Measurements from ENCODE around the gene SETD7.

The SETD7 gene

DNA sequence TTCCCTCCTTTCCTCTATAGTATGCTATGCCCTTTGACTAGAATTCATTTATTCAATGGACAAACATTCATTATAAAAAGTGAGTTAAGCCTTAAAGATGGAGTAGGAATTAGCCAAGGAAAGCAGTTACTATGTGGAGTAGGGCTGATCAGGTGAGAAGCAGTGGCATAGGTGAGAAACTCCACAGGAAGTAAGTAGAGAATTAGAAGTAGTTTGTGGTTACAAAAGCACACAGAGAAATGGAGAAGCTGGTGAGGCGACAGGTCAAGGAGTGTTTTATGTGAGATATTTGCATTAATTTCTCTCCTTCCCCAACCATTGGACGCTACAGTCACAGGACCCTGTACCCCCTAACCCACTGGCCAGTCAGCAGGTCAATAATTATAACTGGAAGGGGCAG is 30.6 kb downstream of the SETD7 start:
- Histone ChIP-seq H3K36me3 (ENCODE audit: insufficient read depth, low read length) (peaks cover 83% of the 10 kb centered on the region), H3F3A (ENCODE audit: insufficient read depth, low read length) (no peaks in the 10 kb centered on the region), H4K20me1 (ENCODE audit: insufficient read depth, low read length) (no peaks in the 10 kb centered on the region), H3K4me1 (ENCODE audit: insufficient read depth, low read length, severe bottlenecking) (peaks cover 8% of the 10 kb centered on the region), H3K27ac (ENCODE audit: low read depth, low read length, poor library complexity, severe bottlenecking) (peak overlapping the region; percentile 30), H3K9me3 (ENCODE audit: low read length) (no peaks in the 10 kb centered on the region), H3K9ac (ENCODE audit: low read length) (no peak overlapping the region), H3K4me3 (ENCODE audit: low read depth, low read length, poor library complexity, severe bottlenecking) (no peak overlapping the region), H3K27me3 (ENCODE audit: insufficient read depth, low read length) (no peaks in the 10 kb centered on the region), H3K79me2 (ENCODE audit: insufficient read depth, low read length) (no peaks in the 10 kb centered on the region), H3K9me2 (ENCODE audit: low read depth, low read length) (no peaks in the 10 kb centered on the region), H2AFZ (ENCODE audit: low read length) (no peak overlapping the region), H3K4me2 (ENCODE audit: low read length) (no peak overlapping the region)
- TF ChIP-seq EZH2 (IDR thresholded peaks at IDR 0.05; ENCODE audit: borderline replicate concordance, low read length) = no peak
- TF ChIP-seq, protein P1, sequence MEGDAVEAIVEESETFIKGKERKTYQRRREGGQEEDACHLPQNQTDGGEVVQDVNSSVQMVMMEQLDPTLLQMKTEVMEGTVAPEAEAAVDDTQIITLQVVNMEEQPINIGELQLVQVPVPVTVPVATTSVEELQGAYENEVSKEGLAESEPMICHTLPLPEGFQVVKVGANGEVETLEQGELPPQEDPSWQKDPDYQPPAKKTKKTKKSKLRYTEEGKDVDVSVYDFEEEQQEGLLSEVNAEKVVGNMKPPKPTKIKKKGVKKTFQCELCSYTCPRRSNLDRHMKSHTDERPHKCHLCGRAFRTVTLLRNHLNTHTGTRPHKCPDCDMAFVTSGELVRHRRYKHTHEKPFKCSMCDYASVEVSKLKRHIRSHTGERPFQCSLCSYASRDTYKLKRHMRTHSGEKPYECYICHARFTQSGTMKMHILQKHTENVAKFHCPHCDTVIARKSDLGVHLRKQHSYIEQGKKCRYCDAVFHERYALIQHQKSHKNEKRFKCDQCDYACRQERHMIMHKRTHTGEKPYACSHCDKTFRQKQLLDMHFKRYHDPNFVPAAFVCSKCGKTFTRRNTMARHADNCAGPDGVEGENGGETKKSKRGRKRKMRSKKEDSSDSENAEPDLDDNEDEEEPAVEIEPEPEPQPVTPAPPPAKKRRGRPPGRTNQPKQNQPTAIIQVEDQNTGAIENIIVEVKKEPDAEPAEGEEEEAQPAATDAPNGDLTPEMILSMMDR (IDR thresholded peaks at IDR 0.05; ENCODE audit: low read length) = no peak

DNA sequence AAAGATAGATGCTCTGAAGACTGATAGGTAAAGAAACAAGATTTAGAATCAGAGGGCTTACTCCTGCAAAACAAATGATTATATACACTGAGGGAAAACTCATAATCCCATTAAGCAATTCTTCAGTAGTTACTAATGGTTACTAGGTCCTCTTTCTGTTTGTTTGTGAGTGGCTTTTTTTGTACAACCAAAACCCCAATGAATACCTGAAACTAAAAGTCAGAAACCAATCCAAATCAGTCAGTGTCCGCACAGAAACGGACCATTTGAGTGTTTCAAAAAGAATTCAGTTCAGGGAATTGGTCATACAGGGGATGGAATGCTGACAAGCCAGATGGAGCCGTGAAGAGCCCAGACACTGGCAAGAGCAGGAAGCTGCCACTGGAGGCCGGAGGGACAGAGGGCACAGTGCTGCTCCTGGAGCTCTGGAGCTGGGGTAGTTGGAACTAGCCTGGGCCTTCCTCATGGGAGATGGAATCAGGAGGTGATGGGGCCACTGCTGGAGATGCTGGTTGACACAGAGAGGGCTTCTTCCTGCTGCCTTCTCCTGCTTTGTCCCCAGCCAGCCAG is 31.9 kb downstream of the SETD7 start:
- H3K9ac ChIP-seq (ENCODE audit: low read length) = no peak overlapping the region
- peaks cover 8% of the 10 kb centered on the region for H3K4me1 ChIP-seq (ENCODE audit: insufficient read depth, low read length, severe bottlenecking)
- no peak overlapping the region for H2AFZ ChIP-seq (ENCODE audit: low read length)
- H3K4me2 ChIP-seq (ENCODE audit: low read length) = no peak overlapping the region
- H3K9me3 ChIP-seq (ENCODE audit: low read length) = no peaks in the 10 kb centered on the region
- H4K20me1 ChIP-seq (ENCODE audit: insufficient read depth, low read length) = no peaks in the 10 kb centered on the region
- TF ChIP-seq, protein P1 (IDR thresholded peaks at IDR 0.05; ENCODE audit: low read length) = no peak
- no peak for TF ChIP-seq EZH2 (IDR thresholded peaks at IDR 0.05; ENCODE audit: borderline replicate concordance, low read length)
- H3K36me3 ChIP-seq (ENCODE audit: insufficient read depth, low read length) = peaks cover 94% of the 10 kb centered on the region
- no peaks in the 10 kb centered on the region for H3F3A ChIP-seq (ENCODE audit: insufficient read depth, low read length)
- H3K9me2 ChIP-seq (ENCODE audit: low read depth, low read length) = no peaks in the 10 kb centered on the region
- H3K79me2 ChIP-seq (ENCODE audit: insufficient read depth, low read length) = no peaks in the 10 kb centered on the region
- H3K4me3 ChIP-seq (ENCODE audit: low read depth, low read length, poor library complexity, severe bottlenecking) = no peak overlapping the region
- no peak overlapping the region for H3K27ac ChIP-seq (ENCODE audit: low read depth, low read length, poor library complexity, severe bottlenecking)
- H3K27me3 ChIP-seq (ENCODE audit: insufficient read depth, low read length) = no peaks in the 10 kb centered on the region

DNA sequence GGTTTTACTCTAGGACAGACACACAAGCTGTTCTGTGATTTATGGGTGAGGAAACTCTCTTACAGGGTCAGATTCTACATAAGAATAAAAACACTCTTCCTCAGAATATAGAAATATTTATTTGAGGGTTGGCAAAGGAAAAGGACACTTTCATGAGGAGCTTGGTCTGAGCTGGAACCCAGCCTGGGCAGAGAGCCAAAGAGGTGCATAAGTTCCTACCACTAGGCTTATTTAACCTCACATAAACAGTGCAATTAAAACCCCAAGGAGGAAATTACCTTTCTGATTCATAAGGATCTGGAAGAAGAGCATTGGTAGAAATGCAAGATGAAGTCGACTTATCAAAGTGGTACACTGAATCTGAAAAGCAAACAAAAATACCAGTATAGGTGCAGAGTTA is 32.9 kb downstream of the SETD7 start:
- Histone ChIP-seq H3K27me3 (ENCODE audit: insufficient read depth, low read length) (no peaks in the 10 kb centered on the region), H3K27ac (ENCODE audit: low read depth, low read length, poor library complexity, severe bottlenecking) (no peak overlapping the region), H3K79me2 (ENCODE audit: insufficient read depth, low read length) (no peaks in the 10 kb centered on the region), H4K20me1 (ENCODE audit: insufficient read depth, low read length) (no peaks in the 10 kb centered on the region), H3K4me2 (ENCODE audit: low read length) (no peak overlapping the region), H3K9me2 (ENCODE audit: low read depth, low read length) (no peaks in the 10 kb centered on the region), H3K4me3 (ENCODE audit: low read depth, low read length, poor library complexity, severe bottlenecking) (no peak overlapping the region), H3F3A (ENCODE audit: insufficient read depth, low read length) (no peaks in the 10 kb centered on the region), H2AFZ (ENCODE audit: low read length) (no peak overlapping the region), H3K36me3 (ENCODE audit: insufficient read depth, low read length) (peaks cover 94% of the 10 kb centered on the region; the same call in 1 of the 2 replicates), H3K9ac (ENCODE audit: low read length) (no peak overlapping the region), H3K9me3 (ENCODE audit: low read length) (no peaks in the 10 kb centered on the region), H3K4me1 (ENCODE audit: insufficient read depth, low read length, severe bottlenecking) (peaks cover 8% of the 10 kb centered on the region)
- TF ChIP-seq EZH2 (IDR thresholded peaks at IDR 0.05; ENCODE audit: borderline replicate concordance, low read length) = no peak
- TF ChIP-seq, protein P1 (IDR thresholded peaks at IDR 0.05; ENCODE audit: low read length) = no peak

All from OCI-LY1 (cell line).